ENCODE measurements around the gene SLC38A8.

The SLC38A8 gene

GRCh38 chr16:83994087-83994486 lies 48.5 kb downstream of the SLC38A8 start:
- peak; percentile 4 for DNase-seq

DNA sequence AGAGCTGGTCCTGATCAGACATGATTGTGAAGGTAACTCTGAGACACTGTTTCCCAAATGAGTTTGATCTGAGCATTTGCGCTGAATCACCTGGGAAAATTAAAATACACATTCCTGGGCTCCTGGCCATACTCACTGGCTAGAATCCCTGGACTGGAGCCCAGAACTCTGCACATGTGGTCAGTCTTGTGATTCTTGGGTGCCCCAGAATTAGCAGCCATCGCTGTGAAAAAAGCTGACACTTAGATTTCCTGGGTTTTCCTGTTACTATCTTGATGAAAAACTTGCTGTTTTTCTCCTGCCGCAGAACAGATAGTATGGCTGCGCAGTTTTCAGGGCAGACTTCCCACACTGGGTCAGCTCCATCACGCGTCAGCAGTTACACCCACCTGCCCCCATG lies 50.0 kb downstream of the SLC38A8 start:
- DNase-seq: no peak

GRCh38 chr16:83990492-83990891 lies 52.1 kb downstream of the SLC38A8 start:
- DNase-seq: no peak

DNA sequence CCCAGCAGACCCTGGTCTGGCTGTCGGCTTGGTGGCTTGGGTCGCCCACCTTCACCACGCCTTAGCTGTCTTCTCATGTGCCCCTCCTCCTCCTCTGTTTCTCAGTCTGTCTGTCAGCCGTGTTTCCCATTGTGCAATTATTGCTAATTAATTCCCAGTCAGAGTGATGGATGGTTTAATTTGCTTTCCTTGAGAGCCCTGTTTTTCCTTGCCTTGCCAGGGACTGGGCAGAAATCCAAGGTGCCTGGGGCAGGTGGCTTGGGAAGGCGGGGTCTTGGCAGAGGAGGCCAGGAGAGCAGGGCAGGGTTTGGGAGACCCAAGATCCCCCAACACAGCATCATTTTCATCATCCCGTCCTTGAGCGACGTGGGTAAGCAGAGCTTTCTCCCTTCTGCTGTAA lies 53.3 kb downstream of the SLC38A8 start:
- DNase-seq: no peak

- DNase-seq: no peak
Observed at GRCh38 chr16:83983491-83983890, 59.1 kb downstream of the SLC38A8 start.

DNA sequence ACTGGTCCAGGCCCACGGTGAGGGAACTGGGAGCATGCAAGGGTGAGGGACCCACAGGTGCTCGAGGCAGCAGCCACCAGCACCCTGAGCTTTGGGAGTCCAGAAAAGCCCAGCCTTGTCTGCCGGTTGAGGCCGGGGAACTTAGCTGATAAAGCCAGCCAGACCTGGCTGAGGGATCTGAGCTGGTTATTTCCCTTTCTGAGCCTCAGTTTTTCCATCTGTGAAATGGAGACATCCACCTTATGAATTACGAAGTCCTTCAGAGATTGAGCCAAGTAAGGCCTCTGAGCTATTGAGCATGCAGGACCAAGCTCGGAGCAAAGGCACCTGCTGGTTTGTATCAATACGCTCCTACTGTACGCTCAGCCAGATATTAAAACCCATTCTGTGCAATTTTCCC lies 60.8 kb downstream of the SLC38A8 start:
- no peak for DNase-seq

GRCh38 chr16:83980794-83981193 lies 61.8 kb downstream of the SLC38A8 start:
- DNase-seq: no peak

DNA sequence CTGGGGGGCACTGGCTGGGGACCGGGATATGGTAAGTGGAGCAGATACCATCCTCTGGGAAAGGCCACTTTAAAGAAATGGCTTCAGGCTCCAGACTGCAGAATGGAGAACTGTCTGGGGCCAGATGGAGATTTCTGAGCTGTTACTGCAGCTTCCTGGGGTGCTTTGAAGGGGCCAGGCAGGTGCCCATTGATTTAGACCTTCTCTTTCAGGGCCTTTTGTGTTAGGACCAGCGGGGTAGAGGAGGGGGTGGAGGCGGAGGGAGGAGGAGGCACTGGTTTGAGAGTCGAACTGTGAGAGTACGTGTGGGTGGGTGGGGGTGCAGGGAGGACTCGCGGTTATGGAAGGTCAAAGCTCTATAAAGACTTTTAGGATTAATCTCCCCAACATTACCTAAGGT lies 63.2 kb downstream of the SLC38A8 start:
- no peak for DNase-seq

DNA sequence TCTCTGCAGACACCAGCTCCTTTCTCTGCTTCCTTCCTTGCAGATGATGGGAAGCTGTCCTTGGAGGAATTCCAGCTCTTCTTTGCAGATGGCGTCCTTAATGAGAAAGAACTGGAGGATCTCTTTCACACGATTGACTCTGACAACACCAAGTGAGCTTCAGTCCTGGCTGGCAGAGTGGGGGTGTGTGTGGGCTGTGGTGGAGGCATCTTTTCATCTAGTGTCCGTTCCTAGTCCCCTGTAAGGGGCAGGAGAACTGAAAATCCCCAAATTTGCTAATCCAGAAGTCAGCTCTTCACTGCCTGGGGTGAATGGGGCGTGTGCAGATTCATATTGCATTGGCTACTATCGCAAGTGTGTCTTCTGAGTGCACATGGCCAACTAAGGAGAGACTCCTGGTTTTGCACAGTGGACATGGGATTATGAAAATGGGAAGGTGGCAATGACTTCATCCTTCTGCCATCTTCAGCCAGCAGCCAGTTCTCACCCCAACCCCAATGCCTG lies 64.1 kb downstream of the SLC38A8 start:
- no peak for DNase-seq

GRCh38 chr16:83977056-83977815 lies 65.4 kb downstream of the SLC38A8 start:
- no peak for DNase-seq

DNA sequence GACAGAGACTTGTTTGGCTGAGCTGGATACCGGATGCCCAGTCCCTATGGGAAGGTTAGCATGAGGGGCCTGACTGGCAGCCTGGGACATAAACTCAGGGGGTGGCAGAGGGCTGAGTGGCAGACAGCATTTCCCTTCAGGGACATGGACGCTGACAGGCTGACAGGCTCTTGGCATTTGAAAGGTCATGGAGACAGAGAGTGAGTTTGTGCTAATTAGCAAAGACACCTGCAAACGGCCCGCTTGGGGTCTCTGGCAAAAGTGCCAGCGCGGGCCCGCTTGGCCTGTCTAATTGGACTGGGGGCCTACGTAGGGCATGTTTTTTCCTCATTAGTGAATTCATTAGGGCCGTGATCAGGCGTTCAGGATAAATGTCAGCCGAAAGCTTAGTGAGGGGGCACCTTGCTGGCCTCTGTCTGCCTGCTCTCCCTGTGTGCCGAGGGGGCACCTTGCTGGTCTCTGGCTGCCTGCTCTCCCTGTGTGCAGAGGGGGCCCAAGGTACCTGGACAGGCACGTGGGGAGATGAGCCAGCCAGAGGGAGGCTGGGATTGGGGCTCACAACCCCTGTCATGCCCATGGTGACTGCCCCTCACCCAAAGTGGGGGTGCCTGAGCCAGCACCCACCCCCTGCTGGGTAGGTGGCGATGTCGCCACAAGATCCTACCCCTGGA lies 66.9 kb downstream of the SLC38A8 start:
- no peak for DNase-seq

GRCh38 chr16:83974475-83974874 lies 68.1 kb downstream of the SLC38A8 start:
- no peak for DNase-seq

DNA sequence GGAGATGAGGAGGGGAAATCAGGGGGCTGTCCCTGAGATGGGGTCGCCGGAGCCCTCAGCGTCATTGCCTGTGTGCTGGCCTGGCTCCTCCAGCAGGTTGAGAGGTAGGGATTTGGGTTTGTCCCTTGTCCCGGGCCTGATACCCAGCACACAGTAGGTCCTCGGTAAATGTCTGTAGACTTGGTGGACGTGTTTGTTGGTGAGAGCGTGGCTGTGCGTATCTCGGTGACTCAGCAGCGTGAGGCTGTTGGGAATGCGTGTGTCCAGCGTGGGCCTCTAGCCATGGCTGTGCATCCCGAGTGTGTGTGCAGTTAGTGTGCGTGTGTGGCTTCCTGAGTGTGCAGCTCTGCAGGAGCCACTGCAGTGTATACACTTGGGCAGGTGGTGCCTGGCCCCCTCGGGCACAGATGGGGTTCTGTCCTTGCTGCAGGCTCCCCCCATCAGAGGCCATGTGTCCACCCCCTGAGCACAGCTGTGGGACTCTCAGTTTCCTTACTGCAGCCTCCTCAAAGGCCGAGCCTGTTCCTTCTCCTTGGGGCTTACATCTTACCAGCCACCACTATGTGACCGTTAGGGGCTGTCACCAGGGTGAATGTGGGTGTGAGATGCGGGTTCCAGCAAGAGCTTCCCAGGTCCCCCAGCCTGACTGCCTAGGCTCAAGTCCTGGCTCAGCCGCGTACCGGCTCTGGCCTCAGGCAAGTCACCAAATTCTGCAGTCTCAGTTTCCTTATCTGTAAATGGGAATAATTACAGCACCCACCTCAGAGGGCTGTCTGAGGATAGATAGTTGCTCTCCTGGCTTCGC lies 68.8 kb downstream of the SLC38A8 start:
- DNase-seq: no peak

DNA sequence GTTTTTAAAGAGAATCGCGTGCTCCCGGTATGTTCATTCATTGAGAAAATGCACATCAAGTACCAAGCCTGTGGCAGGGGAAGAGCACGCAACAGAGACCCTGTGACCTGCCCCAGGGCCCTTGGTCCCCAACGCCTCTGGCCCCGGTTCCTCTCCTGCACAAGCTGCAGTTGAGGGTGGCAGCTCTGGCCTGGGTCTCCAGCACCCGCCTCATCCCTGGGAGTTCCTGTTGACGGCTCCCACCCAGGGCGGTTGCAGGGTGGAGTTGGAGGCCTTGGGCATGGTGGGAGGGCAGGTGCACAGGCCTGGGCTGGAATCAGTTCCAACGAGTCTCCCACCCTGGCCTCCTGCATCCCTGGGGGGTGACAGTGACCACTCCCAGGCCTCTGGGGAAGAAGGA lies 69.5 kb downstream of the SLC38A8 start:
- DNase-seq: no peak

DNA sequence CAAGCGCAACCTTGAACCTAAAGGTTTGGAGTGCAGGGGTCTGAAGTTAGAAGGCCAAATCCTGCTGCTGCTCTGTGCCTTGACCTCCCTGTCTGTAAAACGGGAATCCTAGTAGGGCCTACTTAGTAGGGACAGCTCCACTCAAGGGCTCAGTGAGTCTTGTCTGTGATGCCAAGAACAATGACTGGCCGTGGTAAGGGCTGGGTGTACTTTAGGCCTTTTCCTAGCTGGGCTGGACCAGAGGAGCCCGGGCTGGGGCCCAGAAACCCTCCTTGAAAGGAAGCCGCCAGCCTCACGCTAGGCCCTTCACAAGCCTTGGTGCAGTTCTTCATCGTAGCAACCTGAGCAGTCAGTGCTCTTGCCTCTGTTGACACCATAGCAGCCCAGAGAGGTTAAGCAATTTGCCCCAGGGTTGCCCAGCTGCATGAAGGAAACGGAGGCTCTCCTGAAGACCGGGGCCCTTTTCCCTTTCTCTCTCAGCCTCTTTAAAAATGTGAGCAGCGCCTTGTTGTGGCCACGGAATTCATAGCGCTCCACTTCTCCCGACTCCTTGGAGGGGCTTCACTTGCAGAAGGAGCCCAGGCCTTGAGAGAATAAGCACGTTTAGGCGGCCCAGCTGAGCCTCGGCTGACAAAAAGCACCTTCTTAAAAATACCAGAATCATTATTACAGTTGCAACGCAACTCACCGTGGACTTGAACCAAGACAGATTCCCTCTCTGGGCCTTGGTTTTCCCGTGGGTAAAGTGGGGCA lies 70.2 kb downstream of the SLC38A8 start:
- DNase-seq: no peak

- no peak for DNase-seq
Observed at GRCh38 chr16:83971165-83972130, 71.1 kb downstream of the SLC38A8 start.

- no peak for DNase-seq
Observed at GRCh38 chr16:83970430-83970815, 72.2 kb downstream of the SLC38A8 start.

GRCh38 chr16:83969771-83970429 lies 72.7 kb downstream of the SLC38A8 start:
- no peak for DNase-seq

DNA sequence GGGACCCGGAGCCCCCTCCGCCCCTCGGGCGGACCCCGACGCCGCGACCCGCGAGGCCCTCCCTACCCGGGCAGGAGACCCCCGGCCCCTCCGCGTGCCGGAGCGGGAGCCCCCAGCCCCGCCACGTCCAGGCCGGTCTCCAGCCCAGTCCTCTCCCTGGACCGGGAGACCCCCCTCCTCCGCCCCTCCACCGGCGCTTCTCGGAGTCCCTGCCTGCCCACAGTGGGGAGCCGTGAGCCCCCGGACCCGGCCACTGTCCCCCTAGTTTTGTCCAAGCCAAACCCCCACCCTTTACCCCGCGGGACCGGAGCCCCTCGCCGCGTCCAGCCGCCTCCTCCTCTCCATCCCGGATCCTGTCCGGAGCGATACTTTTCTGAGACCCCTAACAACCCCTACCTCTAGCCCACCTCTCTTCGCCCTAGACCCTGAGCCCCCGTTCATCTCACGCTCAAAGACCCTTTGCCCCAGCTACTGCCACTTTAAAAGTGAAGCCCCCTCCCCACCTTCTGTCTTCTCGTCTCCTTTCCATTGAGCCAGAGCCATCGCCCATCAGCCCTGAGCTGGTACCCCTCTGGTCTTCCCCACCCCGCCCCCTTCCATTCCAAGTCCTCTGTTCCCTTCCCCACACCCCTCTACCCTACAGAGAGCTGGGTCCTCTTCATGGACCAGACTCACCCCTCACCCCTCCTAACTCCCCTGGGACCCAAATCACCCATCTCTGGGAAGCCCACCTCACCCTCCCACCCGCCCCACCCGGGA lies 73.5 kb downstream of the SLC38A8 start:
- DNase-seq: no peak

DNA sequence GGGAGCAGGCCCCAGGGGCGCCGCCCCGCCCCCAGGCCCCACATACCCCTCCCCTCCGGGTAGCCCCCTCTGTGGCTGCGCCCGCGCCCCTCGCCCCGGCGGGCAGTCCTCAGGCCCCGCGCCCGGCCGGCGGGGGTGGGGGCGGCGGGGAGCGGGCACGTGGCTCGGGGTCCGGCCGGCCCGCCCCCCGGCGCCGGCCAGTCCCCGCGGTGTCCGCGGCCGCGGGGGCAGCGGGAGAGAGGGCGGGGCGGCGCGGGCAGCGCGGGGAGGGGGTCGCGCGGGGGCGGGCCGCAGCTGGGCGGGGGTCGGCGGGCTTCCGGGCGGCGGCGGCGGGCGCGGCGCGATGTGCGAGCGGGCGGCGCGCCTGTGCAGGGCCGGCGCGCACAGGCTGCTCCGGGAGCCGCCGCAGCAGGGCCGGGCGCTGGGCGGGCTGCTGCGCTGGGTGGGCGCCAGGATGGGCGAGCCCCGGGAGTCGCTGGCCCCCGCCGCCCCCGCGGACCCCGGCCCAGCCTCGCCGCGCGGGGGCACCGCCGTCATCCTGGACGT lies 74.2 kb downstream of the SLC38A8 start:
- DNase-seq: no peak
